Tibial nerve (tissue), 3 donors: Measurements from ENCODE around the gene FNDC3B.

ENCODE experiments used
- CTCF ChIP-seq, 5 experiments: fragments of 200-600 bp in 3 of 5; fragments of 450-650 bp in 2 of 5; sonication (generic) in 3 of 5; IDR thresholded peaks; one replicate each; pipeline ENCODE4 v1.5.1; 2016 to 2019; ENCODE audit warnings: antibody characterized with exemption in 5 of 5, mild to moderate bottlenecking in 3 of 5, moderate library complexity in 2 of 5
- POLR2A ChIP-seq, 2 donors: fragments of 450-650 bp; IDR thresholded peaks; one replicate each; pipeline ENCODE4 v1.6.1; 2017; ENCODE audit warnings: antibody characterized with exemption in 2 of 2, mild to moderate bottlenecking in 2 of 2, moderate library complexity in 2 of 2

- TF ChIP-seq CTCF (IDR thresholded peaks at IDR 0.05) = no peak
- TF ChIP-seq POLR2A (IDR thresholded peaks at IDR 0.05) = no peak
Measured at GRCh38 chr3:172375206-172375850, 335.9 kb downstream of the FNDC3B start.
